SK-N-SH (cell line): ENCODE results near the gene DPP10. TPM values are rescaled to one million over a fixed set of nuclear protein-coding genes. Genes with fewer than 3 reads are reported as not detected.
"Not testable (repeated sequence)": the region's sequence is repeated elsewhere in the genome, so short reads cannot be mapped to it uniquely, and the experiment has no call there.

ENCODE experiments used
- CTCF ChIA-PET: fragments of 300-600, 350-600 bp; formaldehyde crosslinking; extraction: SDS; loops from one replicate; lab custom pipeline; 2021; lab: Yijun Ruan, JAX
- POLR2A ChIA-PET: fragments of 350-600 bp; sonication (Branson Sonifier 250); formaldehyde crosslinking; extraction: SDS; loops from one replicate; lab custom pipeline; 2020; ENCODE audit warnings: antibody characterized with exemption, inconsistent platforms; lab: Yijun Ruan, JAX
- DNase-seq: peaks from one replicate; pipeline ENCODE4 v3.0.0; 2012
- H2AFZ ChIP-seq: fragments of 200-600 bp; sonication (generic); 2 replicates; pipeline ENCODE4 v1.8.1; 2016; ENCODE audit warnings: antibody characterized with exemption, mild to moderate bottlenecking, low read depth
- H3F3A ChIP-seq: fragments of 200-600 bp; sonication (generic); replicated peaks from 2 replicates; pipeline ENCODE3; 2016; ENCODE audit warnings: antibody characterized with exemption, mild to moderate bottlenecking; ENCODE audit not compliant: insufficient read depth
- H3K27ac ChIP-seq, 2 experiments: fragments of 200-500 bp in 1 of 2; fragments of 200-600 bp in 1 of 2; sonication (Bioruptor generic) in 1 of 2; sonication (generic), shearing (Covaris generic) in 1 of 2; 2 replicates each; pipeline versions ENCODE4 v1.5.1 to v1.6.1; 2014 to 2016; ENCODE audit warnings: low read depth in 2 of 2, inconsistent platforms in 1 of 2, low read length in 1 of 2, mild to moderate bottlenecking in 1 of 2, mixed read lengths in 1 of 2
- H3K27me3 ChIP-seq: fragments of 200-600 bp; sonication (generic), shearing (Covaris generic); 2 replicates; pipeline ENCODE4 v1.6.1; 2016; ENCODE audit warnings: mixed run types; ENCODE audit not compliant: insufficient read depth
- H3K36me3 ChIP-seq, 2 experiments: fragments of 200-500 bp in 1 of 2; fragments of 200-600 bp in 1 of 2; sonication (Bioruptor generic) in 1 of 2; sonication (generic) in 1 of 2; replicated peaks in 1 of 2; 2 replicates each; pipeline versions ENCODE3 to v1.5.1; 2014 to 2016; ENCODE audit warnings: low read length in 1 of 2, mild to moderate bottlenecking in 1 of 2; ENCODE audit not compliant: insufficient read depth in 2 of 2, control insufficient read depth in 1 of 2
- H3K4me1 ChIP-seq, 2 experiments: fragments of 200-500 bp in 1 of 2; fragments of 200-600 bp in 1 of 2; sonication (Bioruptor generic) in 1 of 2; sonication (generic), shearing (Covaris generic) in 1 of 2; 2 replicates each; pipeline versions ENCODE4 v1.5.1 to v1.6.1; 2014 to 2016; ENCODE audit warnings: low read depth in 1 of 2, low read length in 1 of 2, mixed run types in 1 of 2; ENCODE audit not compliant: insufficient read depth in 2 of 2, control insufficient read depth in 1 of 2
- H3K4me2 ChIP-seq: fragments of 200-600 bp; sonication (generic), shearing (Covaris generic); 2 replicates; pipeline ENCODE4 v1.6.1; 2017; ENCODE audit warnings: mixed run types
- H3K4me3 ChIP-seq, 2 experiments: fragments of 200-500 bp in 1 of 2; fragments of 200-600 bp in 1 of 2; sonication (Bioruptor generic) in 1 of 2; sonication (generic), shearing (Covaris generic) in 1 of 2; 2 replicates each; pipeline versions ENCODE4 v1.5.1 to v1.8.1; 2014 to 2016; ENCODE audit warnings: low read depth in 2 of 2, inconsistent platforms in 1 of 2, low read length in 1 of 2, mild to moderate bottlenecking in 1 of 2, mixed read lengths in 1 of 2, moderate library complexity in 1 of 2
- H3K79me2 ChIP-seq: fragments of 200-600 bp; sonication (generic); 2 replicates; pipeline ENCODE4 v1.8.1; 2017; ENCODE audit warnings: mild to moderate bottlenecking; ENCODE audit not compliant: insufficient read depth
- H3K9ac ChIP-seq: fragments of 200-600 bp; sonication (generic); 2 replicates; pipeline ENCODE4 v1.6.1; 2017; ENCODE audit warnings: mixed run types
- H3K9me2 ChIP-seq: fragments of 200-600 bp; sonication (generic); 2 replicates; pipeline ENCODE4 v1.6.1; 2017; ENCODE audit warnings: mixed run types
- H3K9me3 ChIP-seq: fragments of 200-600 bp; sonication (generic); 2 replicates; pipeline ENCODE4 v1.6.1; 2017; ENCODE audit warnings: mixed run types, mild to moderate bottlenecking, moderate library complexity
- H4K20me1 ChIP-seq: fragments of 200-600 bp; sonication (generic); 2 replicates; pipeline ENCODE4 v1.6.1; 2017; ENCODE audit warnings: mild to moderate bottlenecking, mixed run types; ENCODE audit not compliant: insufficient read depth
- CHD2 ChIP-seq: fragments of 150-350 bp; IDR thresholded peaks from 2 replicates; pipeline ENCODE4 v1.6.1; 2018; ENCODE audit warnings: low read length; ENCODE audit not compliant: partially characterized antibody
- CTCF ChIP-seq: fragments of 200-600 bp; sonication (generic); IDR thresholded peaks from 2 replicates; pipeline ENCODE4 v1.6.1; 2017; ENCODE audit warnings: antibody characterized with exemption, mild to moderate bottlenecking, moderate library complexity
- ELF1 ChIP-seq: IDR thresholded peaks from 2 replicates; pipeline ENCODE4 v1.4.0; 2012
- EP300 ChIP-seq, 2 experiments: IDR thresholded peaks; 2 replicates each; pipeline versions ENCODE4 v1.4.0 to v1.6.1; 2012; ENCODE audit warnings: borderline replicate concordance in 1 of 2, low read depth in 1 of 2, low read length in 1 of 2
- FOSL2 ChIP-seq: IDR thresholded peaks from 2 replicates; pipeline ENCODE4 v1.4.0; 2012; ENCODE audit warnings: low read depth, mild to moderate bottlenecking, moderate library complexity, borderline replicate concordance
- FOXM1 ChIP-seq: IDR thresholded peaks from 2 replicates; pipeline ENCODE4 v1.4.0; 2012; ENCODE audit warnings: low read depth, mild to moderate bottlenecking
- NRF1 ChIP-seq: IDR thresholded peaks from 2 replicates; pipeline ENCODE4 v1.6.1; 2012; ENCODE audit warnings: low read depth, mild to moderate bottlenecking, low read length
- REST ChIP-seq: IDR thresholded peaks from 2 replicates; pipeline ENCODE4 v1.6.1; 2012; ENCODE audit warnings: mild to moderate bottlenecking, low read depth, low read length, moderate library complexity
- RXRA ChIP-seq: IDR thresholded peaks from 2 replicates; pipeline ENCODE4 v1.4.0; 2012; ENCODE audit warnings: low read depth, mild to moderate bottlenecking, borderline replicate concordance
- TEAD4 ChIP-seq: IDR thresholded peaks from 2 replicates; pipeline ENCODE4 v1.4.0; 2012; ENCODE audit warnings: mild to moderate bottlenecking, borderline replicate concordance; ENCODE audit not compliant: insufficient read depth
- WGBS: methylation state at CpG from one replicate; pipeline ENCODE4 v1.1.6; 2017; ENCODE audit warnings: low lambda C conversion rate; 5-methylcytosine and 5-hydroxymethylcytosine counted together
- polyA plus RNA-seq, 3 experiments: library from polyadenylated mRNA; depleted of rRNA; stranded (reverse); fragments of >200 nt; gene quantifications; 2 replicates each; pipeline ENCODE4 v1.2.3, GENCODE V29; 2012
- TF ChIP-seq, protein P1 (sequence below): IDR thresholded peaks from 2 replicates; pipeline ENCODE4; 2012

DPP10 gene
- polyA plus RNA-seq, 1 of the 3 experiments (the other 2 are of a cell fraction), result not detected

GRCh38 chr2:115011721-115012120 lies 569.3 kb downstream of the DPP10 start (continued):
- no peak for TF ChIP-seq ELF1
- TF ChIP-seq, protein P1, sequence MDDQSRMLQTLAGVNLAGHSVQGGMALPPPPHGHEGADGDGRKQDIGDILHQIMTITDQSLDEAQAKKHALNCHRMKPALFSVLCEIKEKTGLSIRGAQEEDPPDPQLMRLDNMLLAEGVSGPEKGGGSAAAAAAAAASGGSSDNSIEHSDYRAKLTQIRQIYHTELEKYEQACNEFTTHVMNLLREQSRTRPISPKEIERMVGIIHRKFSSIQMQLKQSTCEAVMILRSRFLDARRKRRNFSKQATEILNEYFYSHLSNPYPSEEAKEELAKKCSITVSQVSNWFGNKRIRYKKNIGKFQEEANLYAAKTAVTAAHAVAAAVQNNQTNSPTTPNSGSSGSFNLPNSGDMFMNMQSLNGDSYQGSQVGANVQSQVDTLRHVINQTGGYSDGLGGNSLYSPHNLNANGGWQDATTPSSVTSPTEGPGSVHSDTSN, result no peak
- no peak for TF ChIP-seq CTCF
- no peak for TF ChIP-seq FOSL2
- TF ChIP-seq FOXM1, result no peak
- no peak for TF ChIP-seq TEAD4
- TF ChIP-seq REST, result no peak
- no peak for TF ChIP-seq RXRA
- TF ChIP-seq NRF1, result no peak
- no peak for TF ChIP-seq EP300 (IDR thresholded peaks at IDR 0.05; ENCODE audit: borderline replicate concordance in 1 of 2, low read depth in 1 of 2, low read length in 1 of 2)
- TF ChIP-seq CHD2, result no peak
- TF ChIP-seq, all 33 proteins: peak for 0

- 59% methylated on average over 3 of the region's 3 CpGs for WGBS
- CTCF ChIA-PET, result not testable (repeated sequence)
These were observed 579.6 kb downstream of the DPP10 start for GRCh38 chr2:115022013-115022412.

More at GRCh38 chr2:115022013-115022412, 579.6 kb downstream of the DPP10 start:
- H4K20me1 ChIP-seq, H3K27me3 ChIP-seq, H3K9ac ChIP-seq, H3K4me2 ChIP-seq, H3K4me1 ChIP-seq, H3K9me3 ChIP-seq, DNase-seq, H3K4me3 ChIP-seq, H3K79me2 ChIP-seq, POLR2A ChIA-PET, H2AFZ ChIP-seq, H3K27ac ChIP-seq, H3K9me2 ChIP-seq, H3K36me3 ChIP-seq, H3F3A ChIP-seq: not testable (repeated sequence)
